HEK293 (cell line): ENCODE data around the gene HSPA4L.

Experiments used
- ATF2 ChIP-seq: fragments of 450-650 bp; formaldehyde crosslinking; IDR thresholded peaks from 2 replicates; pipeline ENCODE4 v1.5.1; 2016; ENCODE audit warnings: missing biosample characterization, missing genetic modification characterization, low read depth
- CTCF ChIP-seq: fragments of 450-650 bp; formaldehyde crosslinking; IDR thresholded peaks from 2 replicates; pipeline ENCODE4 v1.5.1; 2016; ENCODE audit warnings: missing biosample characterization, missing genetic modification characterization
- KLF16 ChIP-seq: fragments of 450-650 bp; formaldehyde crosslinking; IDR thresholded peaks from 2 replicates; pipeline ENCODE4 v1.5.1; 2017; ENCODE audit warnings: missing biosample characterization, missing genetic modification characterization
- REST ChIP-seq: fragments of 450-650 bp; formaldehyde crosslinking; IDR thresholded peaks from 2 replicates; pipeline ENCODE4 v1.5.1; 2016; ENCODE audit warnings: missing biosample characterization, missing genetic modification characterization
- YY1 ChIP-seq: fragments of 450-650 bp; formaldehyde crosslinking; IDR thresholded peaks from 2 replicates; pipeline ENCODE4 v1.5.1; 2018; ENCODE audit warnings: missing biosample characterization, missing genetic modification characterization
- ZBTB21 ChIP-seq: fragments of 450-650 bp; formaldehyde crosslinking; IDR thresholded peaks from 2 replicates; pipeline ENCODE4 v1.5.1; 2017; ENCODE audit warnings: missing biosample characterization, missing genetic modification characterization
- ZNF274 ChIP-seq, 2 experiments: fragments of 200-500 bp in 1 of 2; fragments of 450-650 bp in 1 of 2; sonication (Bioruptor generic) in 1 of 2; formaldehyde crosslinking in 1 of 2; IDR thresholded peaks; 2 replicates each; pipeline versions ENCODE4 v1.5.1 to v1.6.1; 2014 to 2016; ENCODE audit warnings: borderline replicate concordance in 1 of 2, inconsistent platforms in 1 of 2, low read length in 1 of 2, missing biosample characterization in 1 of 2, missing genetic modification characterization in 1 of 2
- TF ChIP-seq, protein P1 (sequence below): fragments of 450-650 bp; formaldehyde crosslinking; IDR thresholded peaks from 2 replicates; pipeline ENCODE4 v1.5.1; 2017; ENCODE audit warnings: missing biosample characterization, missing genetic modification characterization
- TF ChIP-seq, protein P2 (sequence below): fragments of 450-650 bp; IDR thresholded peaks from 2 replicates; pipeline ENCODE4 v1.5.1; 2018; ENCODE audit warnings: missing biosample characterization, mild to moderate bottlenecking, missing genetic modification characterization

DNA sequence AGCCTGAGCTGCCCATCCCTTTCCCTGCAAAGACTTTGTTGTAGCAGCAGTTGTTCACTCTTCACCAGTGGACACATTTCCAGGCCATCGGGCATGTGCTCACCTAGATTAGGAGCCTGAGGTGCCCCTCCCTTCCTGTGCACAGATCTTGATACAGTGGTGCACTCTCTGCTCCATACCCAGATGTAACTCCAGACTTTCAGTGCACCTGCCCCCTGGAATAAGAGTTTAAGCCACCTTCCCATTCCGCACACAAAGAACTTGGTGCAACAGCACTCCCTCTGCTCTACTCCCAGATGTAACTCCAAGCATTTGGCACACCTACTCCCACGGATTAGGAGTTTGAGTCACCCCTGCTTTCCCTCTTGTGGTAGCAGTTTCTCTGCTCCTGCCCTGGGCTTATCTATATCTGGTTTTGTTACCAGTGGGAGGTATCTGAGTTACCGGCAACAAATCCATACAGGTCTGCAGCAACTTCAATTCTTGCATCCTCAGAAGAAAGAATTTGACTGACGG, 62.5 kb downstream of the HSPA4L start:
- TF ChIP-seq ZNF274 (IDR thresholded peaks at IDR 0.05; ENCODE audit: low read length) (no peak), ZNF274 (tag by site-specific recombination; IDR thresholded peaks at IDR 0.05; ENCODE audit: borderline replicate concordance) (no peak), YY1 (tag by site-specific recombination) (no peak), CTCF (tag by site-specific recombination) (no peak), REST (tag by site-specific recombination) (no peak), ZBTB21 (no peak), KLF16 (tag by site-specific recombination) (no peak), ATF2 (tag by site-specific recombination) (no peak)
- TF ChIP-seq, protein P1, sequence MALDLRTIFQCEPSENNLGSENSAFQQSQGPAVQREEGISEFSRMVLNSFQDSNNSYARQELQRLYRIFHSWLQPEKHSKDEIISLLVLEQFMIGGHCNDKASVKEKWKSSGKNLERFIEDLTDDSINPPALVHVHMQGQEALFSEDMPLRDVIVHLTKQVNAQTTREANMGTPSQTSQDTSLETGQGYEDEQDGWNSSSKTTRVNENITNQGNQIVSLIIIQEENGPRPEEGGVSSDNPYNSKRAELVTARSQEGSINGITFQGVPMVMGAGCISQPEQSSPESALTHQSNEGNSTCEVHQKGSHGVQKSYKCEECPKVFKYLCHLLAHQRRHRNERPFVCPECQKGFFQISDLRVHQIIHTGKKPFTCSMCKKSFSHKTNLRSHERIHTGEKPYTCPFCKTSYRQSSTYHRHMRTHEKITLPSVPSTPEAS (tag by site-specific recombination), result no peak
- TF ChIP-seq, protein P2, sequence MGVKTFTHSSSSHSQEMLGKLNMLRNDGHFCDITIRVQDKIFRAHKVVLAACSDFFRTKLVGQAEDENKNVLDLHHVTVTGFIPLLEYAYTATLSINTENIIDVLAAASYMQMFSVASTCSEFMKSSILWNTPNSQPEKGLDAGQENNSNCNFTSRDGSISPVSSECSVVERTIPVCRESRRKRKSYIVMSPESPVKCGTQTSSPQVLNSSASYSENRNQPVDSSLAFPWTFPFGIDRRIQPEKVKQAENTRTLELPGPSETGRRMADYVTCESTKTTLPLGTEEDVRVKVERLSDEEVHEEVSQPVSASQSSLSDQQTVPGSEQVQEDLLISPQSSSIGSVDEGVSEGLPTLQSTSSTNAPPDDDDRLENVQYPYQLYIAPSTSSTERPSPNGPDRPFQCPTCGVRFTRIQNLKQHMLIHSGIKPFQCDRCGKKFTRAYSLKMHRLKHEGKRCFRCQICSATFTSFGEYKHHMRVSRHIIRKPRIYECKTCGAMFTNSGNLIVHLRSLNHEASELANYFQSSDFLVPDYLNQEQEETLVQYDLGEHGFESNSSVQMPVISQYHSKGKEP, result no peak
